OCI-LY3 (cell line): ENCODE data around the gene LPCAT4.

Experiments used
- CTCF ChIP-seq: fragments of 200-600, 300-600 bp; sonication (generic); IDR thresholded peaks from 2 replicates; pipeline ENCODE4 v1.5.1; 2014; ENCODE audit warnings: antibody characterized with exemption, low read length, low read depth
- EZH2phosphoT487 ChIP-seq: fragments of 200-600 bp; shearing (Covaris generic); IDR thresholded peaks from 2 replicates; pipeline ENCODE4 v1.6.1; 2018; ENCODE audit warnings: antibody characterized with exemption, mixed run types, low read depth

GRCh38 chr15:34341381-34342212, 25.4 kb downstream of the LPCAT4 start:
- TF ChIP-seq CTCF (no peak), EZH2phosphoT487 (no peak)
